Transverse colon (tissue), 4 donors: ENCODE measurements around the gene NPC1L1. TPM values are rescaled to one million over a fixed set of nuclear protein-coding genes. Genes with fewer than 3 reads are reported as not detected.

Experiments used
- DNase-seq: peaks from one replicate; pipeline ENCODE4 v3.0.0-alpha.2; 2019
- H3K27ac ChIP-seq, 4 donors: fragments of 200-600 bp; sonication (generic); 2 replicates each; pipeline ENCODE4 v1.5.1; 2016 to 2018; ENCODE audit warnings: inconsistent platforms in 4 of 4
- H3K27me3 ChIP-seq: fragments of 200-600 bp; sonication (generic); 2 replicates; pipeline ENCODE4 v1.5.1; 2017; ENCODE audit warnings: inconsistent platforms
- H3K36me3 ChIP-seq, 4 donors: fragments of 200-600 bp; sonication (generic); 2 replicates each; pipeline ENCODE4 v1.5.1; 2017 to 2019; ENCODE audit warnings: inconsistent platforms in 4 of 4
- H3K4me1 ChIP-seq, 4 donors: fragments of 200-600 bp; sonication (generic); 2 replicates each; pipeline ENCODE4 v1.5.1; 2017 to 2020; ENCODE audit warnings: inconsistent platforms in 4 of 4
- H3K4me3 ChIP-seq, 4 donors: fragments of 200-600 bp; sonication (generic); 1 replicate in 1 of 4; 2 replicates in 3 of 4; pipeline versions ENCODE4 v1.5.1 to v1.6.1; 2017 to 2019; ENCODE audit warnings: inconsistent platforms in 4 of 4
- H3K9me3 ChIP-seq, 2 donors: fragments of 200-600 bp; sonication (generic); 2 replicates each; pipeline ENCODE4 v1.5.1; 2017 to 2019; ENCODE audit warnings: inconsistent platforms in 2 of 2
- CTCF ChIP-seq, 5 experiments: fragments of 200-600 bp in 3 of 5; fragments of 450-650 bp in 2 of 5; sonication (generic) in 3 of 5; IDR thresholded peaks; 1 replicate in 2 of 5; 2 replicates in 3 of 5; pipeline ENCODE4 v1.5.1; 2016 to 2017; ENCODE audit warnings: antibody characterized with exemption in 5 of 5, inconsistent platforms in 3 of 5, mild to moderate bottlenecking in 2 of 5, moderate library complexity in 1 of 5
- EP300 ChIP-seq: sonication (generic); formaldehyde crosslinking; IDR thresholded peaks from one replicate; pipeline ENCODE4 v1.6.1; 2017; ENCODE audit warnings: antibody characterized with exemption, low read depth
- POLR2A ChIP-seq: fragments of 450-650 bp; IDR thresholded peaks from one replicate; pipeline ENCODE4 v1.6.1; 2016; ENCODE audit warnings: antibody characterized with exemption, mild to moderate bottlenecking, moderate library complexity
- POLR2AphosphoS5 ChIP-seq, 3 donors: sonication (generic); formaldehyde crosslinking; IDR thresholded peaks; one replicate each; pipeline ENCODE4 v1.6.1; 2016; ENCODE audit warnings: antibody characterized with exemption in 3 of 3
- WGBS, 2 donors: methylation state at CpG; one replicate each; pipeline ENCODE4 v1.1.5; 2018; ENCODE audit warnings: low coverage in 1 of 2; 5-methylcytosine and 5-hydroxymethylcytosine counted together
- in situ Hi-C, 4 donors: fragments of 200-750 bp; cut with MboI; loops; one replicate each; pipeline versions ENCODE4 v1.15.0 to v1.15.1; 2017; ENCODE audit warnings: low sequenced_read_pairs in 3 of 4, low pct_ligation_motif_present in 1 of 4, low pct_unique_long_range_greater_than_20kb in 1 of 4
- intact Hi-C: fragments of 100-400 bp; cut with DNase I; formaldehyde crosslinking; loops from one replicate; pipeline ENCODE4 v1.15.1; 2023; ENCODE audit warnings: low total_unique reads
- total RNA-seq, 4 donors: library from RNA; depleted of rRNA; stranded (reverse); fragments of >200 nt; gene quantifications; one replicate each; pipeline ENCODE4 v1.1.0, GENCODE V29; 2016

The NPC1L1 gene
- total RNA-seq, 4 donors from 2014 or later: 0.48 TPM; not detected in 3

DNA sequence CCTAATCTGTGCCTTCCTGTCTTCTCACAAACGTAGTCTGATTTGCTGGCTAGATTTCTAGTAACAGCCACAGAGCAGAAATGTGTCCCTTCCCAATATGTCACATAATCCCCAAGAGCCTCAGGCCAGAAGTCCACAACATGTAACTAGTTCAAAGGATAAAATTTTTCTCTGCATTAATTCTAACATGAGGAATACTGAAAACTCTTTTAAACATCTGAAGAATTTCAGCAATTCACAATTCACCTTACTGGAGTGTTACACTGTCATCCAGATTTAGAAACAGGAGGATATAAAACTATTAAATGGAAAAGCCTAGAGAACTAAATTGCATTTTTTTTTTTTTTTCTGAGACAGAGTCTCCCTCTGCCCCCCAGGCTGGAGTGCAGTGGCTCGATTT, 35.1 kb upstream of the NPC1L1 start:
- Histone ChIP-seq H3K4me3 (no peak overlapping the region), H3K4me1 (peaks cover 26 to 39% (median 30%) of the 10 kb centered on the region in 4 donors), H3K27ac (no peak overlapping the region), H3K27me3 (no peaks in the 10 kb centered on the region), H3K36me3 (peaks cover 0 to 20% (median 10%) of the 10 kb centered on the region in 4 donors), H3K9me3 (no peaks in the 10 kb centered on the region)
- in situ Hi-C loops: loop anchor here (25.0 kb wide), 4 partner anchors 186 to 536 kb away; partner anchors contain the start of genes TBRG4 (in 3 of the 4) and H2AZ2 (in 2 of the 4)
- no peak for DNase-seq
- intact Hi-C loops: no loop called here
- 85 to 89% methylated on average over 1 to 2 of the region's 2 CpGs for WGBS, 2 donors
- TF ChIP-seq CTCF (IDR thresholded peaks at IDR 0.05) (no peak), POLR2A (no peak), EP300 (no peak), POLR2AphosphoS5 (IDR thresholded peaks at IDR 0.05) (no peak)

DNA sequence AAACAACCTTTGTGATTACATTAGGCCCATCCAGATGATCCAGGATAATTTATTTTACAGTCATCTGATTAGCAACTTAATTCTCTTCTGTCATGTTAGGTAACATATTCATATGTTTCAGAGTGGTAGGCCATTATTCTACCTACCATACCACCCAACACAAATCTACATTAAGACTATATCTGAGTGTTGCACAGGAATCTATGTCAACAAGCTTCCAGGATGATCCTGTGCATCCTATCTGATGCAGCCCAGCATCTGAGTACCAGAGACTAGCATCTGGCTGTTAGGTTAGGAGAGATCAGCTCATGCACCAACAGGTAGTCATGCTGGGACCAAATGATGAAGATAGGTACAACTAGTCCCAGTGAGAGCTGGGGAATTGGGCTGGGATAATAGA, 33.9 kb upstream of the NPC1L1 start:
- Histone ChIP-seq H3K4me3 (no peak overlapping the region), H3K27me3 (no peaks in the 10 kb centered on the region), H3K9me3 (no peaks in the 10 kb centered on the region), H3K36me3 (peaks cover 0 to 32% (median 15%) of the 10 kb centered on the region in 4 donors), H3K4me1 (peaks cover 17 to 28% (median 18%) of the 10 kb centered on the region in 4 donors), H3K27ac (peak overlapping the region in 1 of 4 donors; percentile 90)
- in situ Hi-C loops (loop anchor here (25.0 kb wide), 4 partner anchors 187 to 537 kb away; partner anchors contain the start of genes TBRG4 (in 3 of the 4) and H2AZ2 (in 2 of the 4)), intact Hi-C loops (no loop called here)
- DNase-seq: no peak
- no peak for TF ChIP-seq POLR2AphosphoS5 (IDR thresholded peaks at IDR 0.05)

DNA sequence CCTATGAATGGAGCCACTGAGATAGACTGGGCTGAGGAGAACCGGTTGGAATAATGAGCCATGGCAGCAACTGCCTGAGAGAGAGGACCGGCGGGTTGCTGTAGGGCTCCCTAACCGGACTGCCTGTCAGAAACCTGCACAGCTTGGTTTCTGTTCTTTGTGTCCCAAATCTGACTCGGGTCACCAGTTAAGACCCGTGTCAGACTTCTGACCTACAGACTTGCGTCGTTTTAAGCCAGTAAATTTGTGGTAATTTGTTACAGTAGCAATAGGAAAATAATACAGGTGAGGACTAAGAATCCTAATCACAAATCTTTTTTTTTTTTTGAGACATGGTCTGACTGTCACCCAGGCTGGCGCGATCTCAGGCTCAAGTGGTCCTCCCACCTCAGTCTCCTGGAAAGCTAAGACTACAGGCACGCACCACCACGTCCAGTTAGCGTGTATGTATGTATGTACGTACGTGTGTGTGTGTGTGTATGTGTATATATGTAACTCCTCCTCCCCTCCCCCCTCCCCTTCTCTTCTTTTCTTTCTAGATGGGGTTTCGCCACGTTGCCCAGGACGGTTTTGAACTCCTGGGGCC, 33.2 kb upstream of the NPC1L1 start:
- intact Hi-C loops: no loop called here
- in situ Hi-C loops: loop anchor here in 1 of 4 donors (25.0 kb wide), 1 partner anchor 337 kb away; no protein-coding TSS in a partner anchor
- H3K27me3 ChIP-seq: no peaks in the 10 kb centered on the region
- peak overlapping the region; percentile 88 to 90 (median 90) for H3K27ac ChIP-seq
- H3K9me3 ChIP-seq: no peaks in the 10 kb centered on the region
- H3K4me1 ChIP-seq: peaks cover 17 to 26% (median 17%) of the 10 kb centered on the region in 4 donors
- H3K4me3 ChIP-seq: peak overlapping the region; percentile 52 to 88 (median 67)
- peaks cover 0 to 37% (median 12%) of the 10 kb centered on the region in 4 donors for H3K36me3 ChIP-seq
- TF ChIP-seq POLR2A: no peak
- no peak for TF ChIP-seq EP300
- TF ChIP-seq POLR2AphosphoS5 (IDR thresholded peaks at IDR 0.05): no peak
- TF ChIP-seq CTCF (IDR thresholded peaks at IDR 0.05): no peak
- 36 to 44% methylated on average over 9 to 18 of the region's 18 CpGs for WGBS, 2 donors
- DNase-seq: no peak

DNA sequence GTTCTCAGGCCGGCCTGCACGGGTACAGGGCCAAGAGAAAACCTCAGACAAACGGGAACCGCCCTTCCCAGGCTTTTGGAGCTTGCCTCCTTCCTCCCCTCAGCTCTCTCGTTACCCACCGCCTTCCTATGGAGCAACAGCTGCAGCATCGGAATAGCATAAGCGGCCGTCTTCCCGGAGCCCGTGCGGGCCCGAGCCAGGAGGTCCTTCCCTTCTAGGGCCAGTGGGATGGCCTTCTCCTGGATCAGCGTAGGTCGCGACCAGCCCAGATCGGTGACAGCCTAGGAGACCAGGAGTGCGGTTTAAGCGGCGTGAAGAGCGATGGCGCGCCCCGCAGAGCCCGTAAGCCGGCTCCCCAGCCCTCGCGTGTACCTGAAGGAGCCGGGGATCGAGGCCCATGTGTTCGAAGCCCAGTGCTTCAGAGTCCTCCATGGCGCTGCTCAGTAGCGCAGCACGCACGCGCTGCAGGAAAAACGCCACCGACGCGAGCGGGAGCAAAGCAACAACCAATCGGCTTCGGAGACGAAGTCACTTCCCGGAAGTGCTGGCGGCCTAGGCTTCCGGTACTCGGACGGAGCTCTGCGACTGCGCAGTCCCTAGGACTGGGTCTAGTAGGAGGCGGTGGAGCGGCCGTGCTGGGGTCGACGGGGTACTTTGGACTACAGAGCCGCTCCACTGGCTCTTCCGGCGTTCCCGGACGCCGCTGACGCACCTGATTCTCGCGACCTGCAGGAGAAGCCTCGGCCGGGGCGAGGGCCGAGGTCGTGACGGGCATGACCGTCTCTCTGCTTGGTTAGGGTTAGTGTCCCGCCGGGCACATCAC, 32.5 kb upstream of the NPC1L1 start, which contains the start of gene DDX56:
Gene DDX56, minus strand, starts transcription at position 445 of the 823 bp plus-strand sequence. Its CDS starts 13 bp downstream, at position 432.
- peaks cover 0 to 38% (median 13%) of the 10 kb centered on the region in 4 donors for H3K36me3 ChIP-seq
- 1% methylated on average over 68 of the region's 74 CpGs; no CpG with 5 or more reads in 1 of the 2 donors for WGBS, 2 donors
- peaks cover 17 to 26% (median 17%) of the 10 kb centered on the region in 4 donors for H3K4me1 ChIP-seq
- peak; percentile 95 for DNase-seq
- peak within 1 kb of the TSS; percentile 88 to 90 (median 90) for H3K27ac ChIP-seq
- peak; percentile 91 to 95 (median 94) for TF ChIP-seq POLR2AphosphoS5 (IDR thresholded peaks at IDR 0.05)
- TF ChIP-seq CTCF (IDR thresholded peaks at IDR 0.05): peak in 1 of 5 experiments; percentile 6
- TF ChIP-seq POLR2A: peak; percentile 87
- no peak for TF ChIP-seq EP300
- H3K27me3 ChIP-seq: no peaks in the 10 kb centered on the region
- H3K4me3 ChIP-seq: peak within 1 kb of the TSS; percentile 60 to 88 (median 76)
- intact Hi-C loops (no loop called here), in situ Hi-C loops (loop anchor here in 1 of 4 donors (25.0 kb wide), 1 partner anchor 336 kb away; no protein-coding TSS in a partner anchor)
- H3K9me3 ChIP-seq: no peaks in the 10 kb centered on the region
